Measurements from ENCODE around the gene ODF4.
"Not testable (repeated sequence)": the region's sequence is repeated elsewhere in the genome, so short reads cannot be mapped to it uniquely, and the experiment has no call there.

Gene ODF4

GRCh38 chr17:8341456-8341855, 1.8 kb downstream of the ODF4 start:
- H3K27me3 Mint-ChIP-seq, result peaks cover 7% of the 10 kb centered on the region
- no peaks in the 10 kb centered on the region for H3K9me3 Mint-ChIP-seq
- H3K27ac Mint-ChIP-seq, result peak overlapping the region; percentile 18
- no peak for ATAC-seq (ENCODE audit: low read depth)
- H3K36me3 Mint-ChIP-seq, result no peaks in the 10 kb centered on the region
- no peak overlapping the region for H3K4me3 Mint-ChIP-seq
- DNase-seq (ENCODE audit: low spot score in 2 of 2), result no peak
- H3K4me1 Mint-ChIP-seq, result peaks cover 11% of the 10 kb centered on the region

DNA sequence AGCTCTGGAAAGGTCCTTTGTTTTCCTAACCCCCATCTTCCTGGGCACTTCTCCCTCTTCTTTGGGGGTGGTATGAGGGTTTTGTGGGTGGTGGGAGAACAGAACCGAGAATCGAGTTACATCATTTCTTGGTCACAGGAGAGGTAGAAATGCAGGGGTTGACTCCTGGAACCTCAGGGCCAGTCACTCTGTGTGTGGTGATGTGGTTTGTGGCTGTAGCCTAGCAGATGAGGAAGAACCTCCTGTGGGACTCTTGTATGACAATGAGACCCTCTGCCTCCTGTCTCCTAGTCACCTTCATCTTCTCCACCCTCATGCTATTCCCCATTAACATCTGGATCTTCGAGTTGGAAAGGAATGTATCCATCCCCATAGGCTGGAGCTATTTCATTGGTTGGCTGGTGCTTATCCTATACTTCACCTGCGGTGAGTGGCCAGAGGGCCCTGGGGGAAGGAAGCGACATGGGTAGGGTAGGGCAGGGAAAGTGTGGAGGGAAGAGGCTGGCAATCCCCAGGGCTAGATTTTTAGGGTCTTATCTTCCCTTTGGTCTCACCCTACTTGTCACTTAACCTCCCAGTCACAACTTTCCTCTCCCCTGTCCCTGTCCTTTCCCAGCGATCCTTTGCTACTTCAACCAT, 5.5 kb downstream of the ODF4 start:
- DNase-seq (ENCODE audit: low spot score in 2 of 2) (no peak), ATAC-seq (ENCODE audit: low read depth) (no peak)
- no peaks in the 10 kb centered on the region for H3K9me3 Mint-ChIP-seq
- H3K36me3 Mint-ChIP-seq, result no peaks in the 10 kb centered on the region
- H3K27ac Mint-ChIP-seq, result no peak overlapping the region
- no peaks in the 10 kb centered on the region for H3K4me1 Mint-ChIP-seq
- H3K27me3 Mint-ChIP-seq, result peaks cover 13% of the 10 kb centered on the region
- H3K4me3 Mint-ChIP-seq, result no peak overlapping the region

- Mint-ChIP-seq H3K27me3 (peaks cover 16% of the 10 kb centered on the region), H3K27ac (no peak overlapping the region), H3K4me1 (no peaks in the 10 kb centered on the region), H3K4me3 (no peak overlapping the region), H3K9me3 (no peaks in the 10 kb centered on the region), H3K36me3 (no peaks in the 10 kb centered on the region)
- ATAC-seq (ENCODE audit: low read depth) (no peak), DNase-seq (ENCODE audit: low spot score in 2 of 2) (no peak)
These were observed 6.5 kb downstream of the ODF4 start for GRCh38 chr17:8345951-8346665.

GRCh38 chr17:8347001-8347400, 7.4 kb downstream of the ODF4 start:
- ATAC-seq (ENCODE audit: low read depth); H3K4me1 Mint-ChIP-seq; H3K4me3 Mint-ChIP-seq; H3K27ac Mint-ChIP-seq; DNase-seq (ENCODE audit: low spot score in 2 of 2); H3K9me3 Mint-ChIP-seq; H3K36me3 Mint-ChIP-seq: not testable (repeated sequence)
- peaks cover 16% of the 10 kb centered on the region for H3K27me3 Mint-ChIP-seq

- ATAC-seq (ENCODE audit: low read depth), result no peak
- no peaks in the 10 kb centered on the region for H3K36me3 Mint-ChIP-seq
- H3K9me3 Mint-ChIP-seq, result no peaks in the 10 kb centered on the region
- DNase-seq (ENCODE audit: low spot score in 2 of 2), result no peak
- peaks cover 16% of the 10 kb centered on the region for H3K27me3 Mint-ChIP-seq
- H3K27ac Mint-ChIP-seq, result no peak overlapping the region
- no peaks in the 10 kb centered on the region for H3K4me1 Mint-ChIP-seq
- H3K4me3 Mint-ChIP-seq, result no peak overlapping the region
These were observed 10.7 kb downstream of the ODF4 start for GRCh38 chr17:8350339-8350738.

- Mint-ChIP-seq H3K9me3 (no peaks in the 10 kb centered on the region), H3K4me3 (no peak overlapping the region), H3K27ac (no peak overlapping the region), H3K27me3 (peaks cover 8% of the 10 kb centered on the region), H3K4me1 (no peaks in the 10 kb centered on the region), H3K36me3 (no peaks in the 10 kb centered on the region)
- no peak for DNase-seq (ENCODE audit: low spot score in 2 of 2)
- no peak for ATAC-seq (ENCODE audit: low read depth)
These were observed 14.1 kb downstream of the ODF4 start for GRCh38 chr17:8353736-8354135.

- H3K9me3 Mint-ChIP-seq, result no peaks in the 10 kb centered on the region
- peaks cover 8% of the 10 kb centered on the region for H3K27me3 Mint-ChIP-seq
- no peaks in the 10 kb centered on the region for H3K4me1 Mint-ChIP-seq
- no peaks in the 10 kb centered on the region for H3K36me3 Mint-ChIP-seq
- H3K4me3 Mint-ChIP-seq, result no peak overlapping the region
- DNase-seq (ENCODE audit: low spot score in 2 of 2), result no peak
- no peak overlapping the region for H3K27ac Mint-ChIP-seq
- no peak for ATAC-seq (ENCODE audit: low read depth)
These were observed 14.6 kb downstream of the ODF4 start for GRCh38 chr17:8354236-8354635.

- no peaks in the 10 kb centered on the region for H3K4me1 Mint-ChIP-seq
- DNase-seq (ENCODE audit: low spot score in 2 of 2), result no peak
- H3K9me3 Mint-ChIP-seq, result no peaks in the 10 kb centered on the region
- H3K27me3 Mint-ChIP-seq, result peaks cover 2% of the 10 kb centered on the region
- no peak overlapping the region for H3K4me3 Mint-ChIP-seq
- ATAC-seq (ENCODE audit: low read depth), result no peak
- no peaks in the 10 kb centered on the region for H3K36me3 Mint-ChIP-seq
- H3K27ac Mint-ChIP-seq, result no peak overlapping the region
These were observed 18.3 kb downstream of the ODF4 start for GRCh38 chr17:8357910-8358309.

DNA sequence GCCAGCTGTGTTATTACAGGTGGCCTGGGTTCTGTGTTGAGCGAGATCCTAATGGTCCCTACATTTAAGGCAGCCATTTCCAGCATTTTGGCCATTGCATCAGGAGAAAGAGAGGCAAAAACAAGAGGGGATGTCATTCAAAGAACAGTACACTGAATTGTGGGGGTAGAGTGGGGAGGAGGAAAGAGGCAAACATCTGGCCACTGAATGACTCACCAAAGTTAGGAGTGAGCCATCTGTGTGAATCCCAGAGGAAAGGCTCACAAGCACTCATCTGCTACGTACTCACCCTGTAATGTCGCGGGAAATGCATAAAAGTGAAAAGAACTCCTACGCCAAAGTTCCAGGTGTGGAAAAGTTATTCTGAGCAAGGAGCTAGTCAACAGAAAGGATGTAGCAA, 20.1 kb downstream of the ODF4 start:
- no peaks in the 10 kb centered on the region for H3K36me3 Mint-ChIP-seq
- H3K27ac Mint-ChIP-seq, result no peak overlapping the region
- no peaks in the 10 kb centered on the region for H3K9me3 Mint-ChIP-seq
- H3K27me3 Mint-ChIP-seq, result no peaks in the 10 kb centered on the region
- no peaks in the 10 kb centered on the region for H3K4me1 Mint-ChIP-seq
- H3K4me3 Mint-ChIP-seq, result no peak overlapping the region
- DNase-seq (ENCODE audit: low spot score in 2 of 2) (no peak), ATAC-seq (ENCODE audit: low read depth) (no peak)

DNA sequence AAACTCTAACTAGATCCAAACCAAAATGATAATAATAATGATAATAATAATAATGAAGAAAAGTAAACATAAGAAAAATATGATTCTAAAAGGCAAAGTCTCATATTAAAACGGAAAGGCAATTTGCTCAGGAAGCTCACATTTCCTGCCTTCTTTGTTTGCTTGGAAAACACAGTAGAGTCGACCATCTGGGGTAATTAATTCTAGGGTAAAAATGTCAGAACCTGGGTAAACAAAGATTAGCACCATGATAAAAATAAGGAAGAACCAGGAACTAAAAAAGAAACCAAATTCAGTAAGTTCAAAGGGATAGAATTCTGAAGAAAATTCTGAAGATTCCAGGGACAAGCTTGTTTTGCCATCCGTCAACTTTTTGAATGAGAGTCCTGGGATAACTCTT, 20.6 kb downstream of the ODF4 start:
- H3K4me1 Mint-ChIP-seq, result no peaks in the 10 kb centered on the region
- DNase-seq (ENCODE audit: low spot score in 2 of 2) (no peak), ATAC-seq (ENCODE audit: low read depth) (no peak)
- no peaks in the 10 kb centered on the region for H3K36me3 Mint-ChIP-seq
- no peaks in the 10 kb centered on the region for H3K9me3 Mint-ChIP-seq
- H3K4me3 Mint-ChIP-seq, result no peak overlapping the region
- H3K27me3 Mint-ChIP-seq, result no peaks in the 10 kb centered on the region
- H3K27ac Mint-ChIP-seq, result no peak overlapping the region

- ATAC-seq (ENCODE audit: low read depth), result no peak
- Mint-ChIP-seq H3K9me3 (no peaks in the 10 kb centered on the region), H3K4me3 (no peak overlapping the region), H3K36me3 (no peaks in the 10 kb centered on the region), H3K27me3 (no peaks in the 10 kb centered on the region), H3K4me1 (no peaks in the 10 kb centered on the region), H3K27ac (no peak overlapping the region)
- no peak for DNase-seq (ENCODE audit: low spot score in 2 of 2)
These were observed 21.1 kb downstream of the ODF4 start for GRCh38 chr17:8360751-8361150.

- Mint-ChIP-seq H3K27ac (no peak overlapping the region), H3K27me3 (no peaks in the 10 kb centered on the region), H3K36me3 (peaks cover 2% of the 10 kb centered on the region), H3K4me3 (no peak overlapping the region), H3K9me3 (no peaks in the 10 kb centered on the region), H3K4me1 (no peaks in the 10 kb centered on the region)
- DNase-seq (ENCODE audit: low spot score in 2 of 2) (no peak), ATAC-seq (ENCODE audit: low read depth) (no peak)
These were observed 23.2 kb downstream of the ODF4 start for GRCh38 chr17:8362651-8363332.

- DNase-seq (ENCODE audit: low spot score in 2 of 2), result no peak
- no peak overlapping the region for H3K27ac Mint-ChIP-seq
- H3K36me3 Mint-ChIP-seq, result peaks cover 13% of the 10 kb centered on the region
- peaks cover 6% of the 10 kb centered on the region for H3K4me1 Mint-ChIP-seq
- H3K27me3 Mint-ChIP-seq, result no peaks in the 10 kb centered on the region
- no peak overlapping the region for H3K4me3 Mint-ChIP-seq
- ATAC-seq (ENCODE audit: low read depth), result no peak
- no peaks in the 10 kb centered on the region for H3K9me3 Mint-ChIP-seq
These were observed 25.5 kb downstream of the ODF4 start for GRCh38 chr17:8365143-8365542.

DNA sequence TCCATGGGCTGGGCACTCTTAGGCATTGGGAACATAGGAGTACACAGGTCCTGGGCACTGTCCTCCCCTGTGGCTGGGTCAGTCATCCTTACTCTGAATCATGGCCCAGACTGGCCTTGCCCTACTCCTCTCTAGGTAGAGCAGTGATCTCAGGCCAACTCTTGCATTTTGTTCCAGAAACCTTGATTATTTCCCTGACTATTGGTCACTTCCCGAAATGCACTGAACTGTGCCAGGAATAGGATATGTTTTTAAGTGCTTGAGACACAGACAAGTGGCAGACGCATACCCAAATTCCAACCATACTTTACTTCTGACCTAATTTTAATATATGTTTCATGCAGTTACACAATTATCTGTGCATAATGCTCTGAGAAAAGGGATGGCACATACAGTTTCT, 26.6 kb downstream of the ODF4 start:
- H3K27me3 Mint-ChIP-seq, result no peaks in the 10 kb centered on the region
- DNase-seq (ENCODE audit: low spot score in 2 of 2), result no peak
- H3K9me3 Mint-ChIP-seq, result no peaks in the 10 kb centered on the region
- H3K27ac Mint-ChIP-seq, result no peak overlapping the region
- H3K4me3 Mint-ChIP-seq, result no peak overlapping the region
- H3K36me3 Mint-ChIP-seq, result peaks cover 14% of the 10 kb centered on the region
- H3K4me1 Mint-ChIP-seq, result peaks cover 7% of the 10 kb centered on the region
- ATAC-seq (ENCODE audit: low read depth), result no peak
